ENCODE data around the gene TIMM50.

DNA sequence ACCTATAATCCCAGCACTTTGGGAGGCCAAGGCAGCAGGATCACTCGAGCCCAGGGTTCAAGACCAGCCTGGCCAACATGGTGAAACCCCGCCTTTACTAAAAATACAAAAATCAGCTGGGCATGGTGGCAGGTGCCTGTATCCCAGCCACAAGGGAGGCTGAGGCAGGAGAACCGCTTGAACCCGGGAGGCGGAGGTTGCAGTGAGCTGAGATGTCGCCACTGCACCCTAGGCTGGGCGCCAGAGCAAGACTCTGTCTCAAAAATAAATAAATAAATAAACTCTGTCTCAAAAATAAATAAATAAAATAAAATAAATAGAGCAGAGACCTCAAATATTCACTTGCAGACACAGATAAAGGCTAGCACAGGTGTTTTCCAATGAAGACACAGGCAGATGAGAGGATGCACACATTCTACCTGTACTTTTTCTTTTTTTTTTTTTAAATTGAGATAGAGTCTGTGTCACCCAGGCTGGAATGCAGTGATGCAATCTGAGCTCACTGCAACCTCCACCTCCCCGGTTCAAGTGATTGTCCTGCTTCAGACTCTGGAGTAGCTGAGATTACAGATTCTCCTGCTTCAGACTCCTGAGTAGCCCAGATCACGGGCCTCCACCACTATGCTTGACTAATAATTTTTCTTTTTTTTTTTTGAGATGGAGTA lies 42.2 kb upstream of the TIMM50 start:
- no peak for TF ChIP-seq POLR2A (IDR thresholded peaks at IDR 0.05)
- TF ChIP-seq, protein P1, sequence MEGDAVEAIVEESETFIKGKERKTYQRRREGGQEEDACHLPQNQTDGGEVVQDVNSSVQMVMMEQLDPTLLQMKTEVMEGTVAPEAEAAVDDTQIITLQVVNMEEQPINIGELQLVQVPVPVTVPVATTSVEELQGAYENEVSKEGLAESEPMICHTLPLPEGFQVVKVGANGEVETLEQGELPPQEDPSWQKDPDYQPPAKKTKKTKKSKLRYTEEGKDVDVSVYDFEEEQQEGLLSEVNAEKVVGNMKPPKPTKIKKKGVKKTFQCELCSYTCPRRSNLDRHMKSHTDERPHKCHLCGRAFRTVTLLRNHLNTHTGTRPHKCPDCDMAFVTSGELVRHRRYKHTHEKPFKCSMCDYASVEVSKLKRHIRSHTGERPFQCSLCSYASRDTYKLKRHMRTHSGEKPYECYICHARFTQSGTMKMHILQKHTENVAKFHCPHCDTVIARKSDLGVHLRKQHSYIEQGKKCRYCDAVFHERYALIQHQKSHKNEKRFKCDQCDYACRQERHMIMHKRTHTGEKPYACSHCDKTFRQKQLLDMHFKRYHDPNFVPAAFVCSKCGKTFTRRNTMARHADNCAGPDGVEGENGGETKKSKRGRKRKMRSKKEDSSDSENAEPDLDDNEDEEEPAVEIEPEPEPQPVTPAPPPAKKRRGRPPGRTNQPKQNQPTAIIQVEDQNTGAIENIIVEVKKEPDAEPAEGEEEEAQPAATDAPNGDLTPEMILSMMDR (IDR thresholded peaks at IDR 0.05), result no peak

All from Peyer's patch (tissue), 4 donors.